Gastroesophageal sphincter (tissue), 4 donors: ENCODE measurements around the gene ARL16. TPM values are rescaled to one million over a fixed set of nuclear protein-coding genes. Genes with fewer than 3 reads are reported as not detected.

Source experiments
- ATAC-seq: fragments of 150-250 bp; one replicate; pipeline ENCODE4 v1.9.1; 2016; ENCODE audit warnings: mild to moderate bottlenecking, moderate library complexity
- H3K27ac ChIP-seq, 4 donors: fragments of 200-600 bp; sonication (generic) in 3 of 4; 1 replicate in 3 of 4; 2 replicates in 1 of 4; pipeline ENCODE4 v1.5.1; 2016 to 2019
- H3K27me3 ChIP-seq: fragments of 200-600 bp; sonication (generic); one replicate; pipeline ENCODE4 v1.5.1; 2019
- H3K36me3 ChIP-seq, 2 donors: fragments of 200-600 bp; sonication (generic); one replicate each; pipeline ENCODE4 v1.5.1; 2019; ENCODE audit warnings: control low read depth in 1 of 2
- H3K4me1 ChIP-seq, 3 donors: fragments of 200-600 bp; sonication (generic); 1 replicate in 2 of 3; 2 replicates in 1 of 3; pipeline ENCODE4 v1.5.1; 2016 to 2019; ENCODE audit warnings: control low read depth in 2 of 3
- H3K4me3 ChIP-seq, 2 donors: fragments of 200-600 bp; sonication (generic); one replicate each; pipeline ENCODE4 v1.5.1; 2019; ENCODE audit warnings: mild to moderate bottlenecking in 1 of 2, moderate library complexity in 1 of 2
- H3K9me3 ChIP-seq, 3 donors: fragments of 200-600 bp; sonication (generic); one replicate each; pipeline ENCODE4 v1.5.1; 2017 to 2019; ENCODE audit warnings: control low read depth in 2 of 3
- EP300 ChIP-seq: sonication (generic); formaldehyde crosslinking; IDR thresholded peaks from one replicate; pipeline ENCODE4 v1.6.1; 2017; ENCODE audit warnings: antibody characterized with exemption, mild to moderate bottlenecking
- POLR2A ChIP-seq, 2 donors: fragments of 450-650 bp; IDR thresholded peaks; one replicate each; pipeline ENCODE4 v1.6.1; 2017; ENCODE audit warnings: antibody characterized with exemption in 2 of 2, mild to moderate bottlenecking in 2 of 2, moderate library complexity in 1 of 2
- POLR2AphosphoS5 ChIP-seq: sonication (generic); formaldehyde crosslinking; IDR thresholded peaks from one replicate; pipeline ENCODE4 v1.6.1; 2017; ENCODE audit warnings: antibody characterized with exemption
- WGBS, 2 donors: methylation state at CpG; one replicate each; pipeline ENCODE4 v1.1.5; 2018; ENCODE audit warnings: low coverage in 1 of 2; 5-methylcytosine and 5-hydroxymethylcytosine counted together
- total RNA-seq, 4 donors: library from RNA; depleted of rRNA; stranded (reverse); fragments of >200 nt; gene quantifications; one replicate each; pipeline ENCODE4 v1.1.0, GENCODE V29; 2016
- TF ChIP-seq, protein P1 (sequence below), 4 experiments: fragments of 200-600 bp in 2 of 4; fragments of 450-650 bp in 2 of 4; sonication (generic) in 1 of 4; IDR thresholded peaks; one replicate each; pipeline ENCODE4 v1.5.1; 2017 to 2019; ENCODE audit warnings: antibody characterized with exemption in 4 of 4, mild to moderate bottlenecking in 2 of 4, moderate library complexity in 2 of 4

Gene ARL16
- total RNA-seq, 4 donors from 2014 or later: 26.2 to 52.8 (median 30.2) TPM

DNA sequence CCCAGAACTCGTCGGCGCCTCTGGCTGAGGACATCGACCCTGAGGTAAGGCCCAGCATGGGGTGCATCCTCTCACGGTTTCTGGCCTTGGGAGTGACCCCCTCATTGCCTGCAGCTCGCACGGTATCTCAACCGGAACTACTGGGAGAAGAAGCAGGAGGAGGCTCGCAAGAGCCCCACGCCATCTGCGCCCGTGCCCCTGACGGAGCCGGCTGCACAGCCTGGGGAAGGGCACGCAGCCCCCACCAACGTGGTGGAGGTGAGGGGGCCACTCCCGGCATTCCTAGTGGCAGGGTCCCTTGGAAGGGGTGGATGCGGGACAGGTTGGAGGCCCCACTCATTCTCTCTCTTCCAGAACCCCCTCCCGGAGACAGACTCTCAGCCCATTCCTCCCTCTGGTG is 11.2 kb upstream of the ARL16 start:
- TF ChIP-seq, protein P1, sequence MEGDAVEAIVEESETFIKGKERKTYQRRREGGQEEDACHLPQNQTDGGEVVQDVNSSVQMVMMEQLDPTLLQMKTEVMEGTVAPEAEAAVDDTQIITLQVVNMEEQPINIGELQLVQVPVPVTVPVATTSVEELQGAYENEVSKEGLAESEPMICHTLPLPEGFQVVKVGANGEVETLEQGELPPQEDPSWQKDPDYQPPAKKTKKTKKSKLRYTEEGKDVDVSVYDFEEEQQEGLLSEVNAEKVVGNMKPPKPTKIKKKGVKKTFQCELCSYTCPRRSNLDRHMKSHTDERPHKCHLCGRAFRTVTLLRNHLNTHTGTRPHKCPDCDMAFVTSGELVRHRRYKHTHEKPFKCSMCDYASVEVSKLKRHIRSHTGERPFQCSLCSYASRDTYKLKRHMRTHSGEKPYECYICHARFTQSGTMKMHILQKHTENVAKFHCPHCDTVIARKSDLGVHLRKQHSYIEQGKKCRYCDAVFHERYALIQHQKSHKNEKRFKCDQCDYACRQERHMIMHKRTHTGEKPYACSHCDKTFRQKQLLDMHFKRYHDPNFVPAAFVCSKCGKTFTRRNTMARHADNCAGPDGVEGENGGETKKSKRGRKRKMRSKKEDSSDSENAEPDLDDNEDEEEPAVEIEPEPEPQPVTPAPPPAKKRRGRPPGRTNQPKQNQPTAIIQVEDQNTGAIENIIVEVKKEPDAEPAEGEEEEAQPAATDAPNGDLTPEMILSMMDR (IDR thresholded peaks at IDR 0.05): no peak
- 76% methylated on average over 4 of the region's 19 CpGs; no CpG with 5 or more reads in 1 of the 2 donors for WGBS, 2 donors
- H3K27ac ChIP-seq: no peak overlapping the region

DNA sequence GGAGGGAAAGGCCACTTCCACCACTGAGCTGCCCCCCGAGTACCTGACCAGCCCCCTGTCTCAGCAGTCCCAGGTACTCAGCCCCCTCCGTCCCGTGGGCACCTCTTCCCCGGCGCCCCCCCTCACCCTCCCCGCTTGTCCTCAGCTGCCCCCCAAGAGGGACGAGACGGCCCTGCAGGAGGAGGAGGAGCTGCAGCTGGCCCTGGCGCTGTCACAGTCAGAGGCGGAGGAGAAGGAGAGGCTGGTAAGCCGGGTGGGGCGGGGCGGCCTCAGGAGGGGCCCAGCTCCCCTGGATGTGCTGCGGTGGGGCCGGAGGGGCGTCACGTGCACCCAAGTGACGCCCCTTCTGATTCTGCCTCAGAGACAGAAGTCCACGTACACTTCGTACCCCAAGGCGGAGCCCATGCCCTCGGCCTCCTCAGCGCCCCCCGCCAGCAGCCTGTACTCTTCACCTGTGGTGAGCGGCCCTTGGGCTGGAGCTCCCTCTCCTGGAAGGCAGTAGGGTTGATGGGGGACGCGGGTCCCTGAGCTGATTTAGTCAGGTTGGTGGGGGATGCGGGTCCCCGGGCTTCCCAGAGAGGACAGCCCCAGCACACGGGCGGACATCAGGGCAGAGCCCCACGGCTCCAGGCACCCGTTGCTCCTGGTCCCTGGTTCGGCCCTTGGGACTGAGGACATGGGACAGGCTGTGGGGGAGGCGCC is 10.1 kb upstream of the ARL16 start:
- no peak for ATAC-seq
- Histone ChIP-seq H3K4me1 (no peaks in the 10 kb centered on the region), H3K27me3 (no peaks in the 10 kb centered on the region), H3K27ac (no peak overlapping the region), H3K9me3 (no peaks in the 10 kb centered on the region), H3K36me3 (peaks cover 0 to 100% of the 10 kb centered on the region in 2 donors), H3K4me3 (no peak overlapping the region)
- TF ChIP-seq POLR2AphosphoS5 (no peak), EP300 (no peak), POLR2A (IDR thresholded peaks at IDR 0.05) (no peak)
- TF ChIP-seq, protein P1 (IDR thresholded peaks at IDR 0.05): no peak
- WGBS, 2 donors: 83% methylated on average over 8 of the region's 35 CpGs; no CpG with 5 or more reads in 1 of the 2 donors

More for the DNA sequence above, 11.2 kb upstream of the ARL16 start:
- Histone ChIP-seq H3K27me3 (no peaks in the 10 kb centered on the region), H3K9me3 (no peaks in the 10 kb centered on the region), H3K4me1 (no peaks in the 10 kb centered on the region), H3K4me3 (no peak overlapping the region), H3K36me3 (peaks cover 0 to 100% of the 10 kb centered on the region in 2 donors)
- no peak for ATAC-seq

DNA sequence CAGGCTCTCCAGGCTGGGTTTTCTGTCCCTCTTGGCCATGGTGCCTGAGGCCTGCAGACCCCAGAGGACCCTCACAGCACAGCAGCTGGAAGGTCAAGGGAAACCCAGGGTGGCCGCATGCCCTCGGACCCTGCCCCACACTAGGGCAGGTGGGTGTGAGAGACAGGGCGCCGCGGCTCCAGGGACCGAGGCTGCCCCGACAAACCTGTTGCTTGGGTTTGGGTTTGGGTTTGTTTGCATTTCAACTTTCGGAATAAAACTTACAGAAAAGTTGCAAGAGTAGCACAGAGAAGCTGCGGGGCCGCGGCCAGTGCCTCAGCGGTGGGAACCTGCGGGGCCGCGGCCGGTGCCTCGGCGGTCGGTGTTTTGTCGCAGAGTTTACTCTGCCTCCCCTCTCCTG is 8.0 kb upstream of the ARL16 start:
- peaks cover 0 to 100% of the 10 kb centered on the region in 2 donors for H3K36me3 ChIP-seq
- H3K27me3 ChIP-seq: no peaks in the 10 kb centered on the region
- peaks cover 0 to 8% (median 0%) of the 10 kb centered on the region in 3 donors for H3K4me1 ChIP-seq
- no peak overlapping the region for H3K4me3 ChIP-seq
- no peak for TF ChIP-seq POLR2AphosphoS5
- H3K9me3 ChIP-seq: no peaks in the 10 kb centered on the region
- ATAC-seq: no peak
- no peak overlapping the region for H3K27ac ChIP-seq
- 96% methylated on average over 9 to 12 of the region's 20 CpGs for WGBS, 2 donors

DNA sequence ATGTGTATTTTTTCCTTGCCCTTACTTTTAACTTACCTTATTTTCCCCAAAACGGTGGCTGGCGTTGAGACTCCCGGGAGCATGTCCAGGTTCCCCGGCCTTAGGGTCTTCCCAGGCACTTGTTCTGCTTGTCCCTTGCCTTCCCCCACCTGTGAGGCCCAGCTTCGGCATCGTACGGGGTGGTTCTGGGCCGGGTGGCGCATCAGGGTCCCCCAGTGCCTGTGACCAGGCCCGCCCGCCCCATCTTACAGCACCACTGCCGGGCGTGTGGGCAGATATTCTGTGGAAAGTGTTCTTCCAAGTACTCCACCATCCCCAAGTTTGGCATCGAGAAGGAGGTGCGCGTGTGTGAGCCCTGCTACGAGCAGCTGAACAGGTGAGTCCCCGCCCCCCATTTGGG is 7.6 kb upstream of the ARL16 start:
- H3K4me1 ChIP-seq: peaks cover 0 to 12% (median 0%) of the 10 kb centered on the region in 3 donors
- WGBS, 2 donors: 92% methylated on average over 3 of the region's 18 CpGs; no CpG with 5 or more reads in 1 of the 2 donors
- H3K27me3 ChIP-seq: no peaks in the 10 kb centered on the region
- no peak for ATAC-seq
- no peak overlapping the region for H3K4me3 ChIP-seq
- H3K9me3 ChIP-seq: no peaks in the 10 kb centered on the region
- H3K27ac ChIP-seq: no peak overlapping the region
- peaks cover 0 to 100% of the 10 kb centered on the region in 2 donors for H3K36me3 ChIP-seq
- TF ChIP-seq EP300 (no peak), POLR2AphosphoS5 (no peak), POLR2A (IDR thresholded peaks at IDR 0.05) (no peak)
- TF ChIP-seq, protein P1 (IDR thresholded peaks at IDR 0.05): no peak

DNA sequence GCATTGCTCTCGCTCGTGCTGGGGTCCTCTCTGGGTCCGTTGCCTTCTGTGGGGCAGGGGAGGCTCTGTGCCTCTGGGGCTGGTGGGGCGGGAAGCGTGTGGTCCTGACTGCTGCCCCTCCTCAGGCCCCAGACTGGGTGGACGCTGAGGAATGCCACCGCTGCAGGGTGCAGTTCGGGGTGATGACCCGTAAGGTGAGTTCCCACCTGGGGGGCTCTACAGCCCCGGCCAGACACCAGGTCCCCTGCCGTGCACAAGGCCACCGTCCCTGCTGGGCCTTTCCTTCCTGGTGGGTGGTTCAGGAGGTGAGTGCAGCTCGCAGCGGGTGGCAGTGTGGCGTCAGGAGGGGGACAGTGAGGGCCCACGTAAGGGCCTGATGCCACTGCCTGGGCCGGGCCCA is 7.0 kb upstream of the ARL16 start:
- no peaks in the 10 kb centered on the region for H3K27me3 ChIP-seq
- H3K36me3 ChIP-seq: peaks cover 0 to 99% of the 10 kb centered on the region in 2 donors
- H3K9me3 ChIP-seq: no peaks in the 10 kb centered on the region
- 60% methylated on average over 2 of the region's 17 CpGs; no CpG with 5 or more reads in 1 of the 2 donors for WGBS, 2 donors
- ATAC-seq: no peak
- H3K4me3 ChIP-seq: no peak overlapping the region
- peaks cover 0 to 19% (median 1%) of the 10 kb centered on the region in 3 donors for H3K4me1 ChIP-seq
- H3K27ac ChIP-seq: no peak overlapping the region
- TF ChIP-seq POLR2A (IDR thresholded peaks at IDR 0.05) (no peak), EP300 (no peak), POLR2AphosphoS5 (no peak)
- TF ChIP-seq, protein P1 (IDR thresholded peaks at IDR 0.05): no peak
